ENCODE results near the gene CEP192.
A peak's percentile ranks its signal among the peaks of the same experiment; 100 is the strongest.
"Not testable (repeated sequence)": the region's sequence is repeated elsewhere in the genome, so short reads cannot be mapped to it uniquely, and the experiment has no call there.

Gene CEP192

DNA sequence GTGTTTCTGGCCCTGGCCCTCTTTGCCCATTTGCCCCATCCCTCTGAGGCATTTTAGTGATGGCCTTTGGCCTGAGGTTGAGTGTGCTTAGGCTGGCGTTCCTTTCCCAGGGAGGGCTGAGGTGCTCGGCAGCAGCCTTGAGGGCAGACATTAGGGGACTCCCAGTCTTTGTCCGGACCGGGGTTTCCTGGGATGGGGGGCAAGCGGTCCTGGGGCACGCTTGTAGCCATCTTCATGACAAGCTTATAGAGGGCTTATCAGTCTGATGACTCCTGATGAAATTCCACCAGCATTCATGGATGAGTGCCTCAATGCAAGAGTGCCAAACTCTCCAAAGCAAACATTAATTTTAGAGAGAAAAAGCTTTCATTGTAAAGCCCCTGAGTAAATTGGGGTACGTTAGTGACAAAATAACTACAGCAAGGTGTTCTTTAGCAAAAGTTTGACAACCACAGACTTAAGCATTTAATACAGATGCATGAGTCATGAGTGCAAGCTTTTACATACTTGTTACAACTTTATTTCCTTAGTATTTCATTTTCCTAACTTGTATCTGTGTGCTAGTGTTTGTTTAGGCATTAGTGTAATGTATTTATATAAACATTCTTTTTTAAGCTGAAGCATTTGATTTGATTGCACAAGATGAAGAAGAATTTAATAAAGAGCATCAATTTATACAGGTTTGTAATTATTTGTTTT is 45.6 kb downstream of the CEP192 start:
- ATAC-seq (no peak), DNase-seq (no peak)
- Mint-ChIP-seq H3K9me3 (no peaks in the 10 kb centered on the region), H3K4me3 (no peak overlapping the region), H3K27me3 (no peaks in the 10 kb centered on the region), H3K4me1 (peaks cover 18% of the 10 kb centered on the region), H3K27ac (no peak overlapping the region)

DNA sequence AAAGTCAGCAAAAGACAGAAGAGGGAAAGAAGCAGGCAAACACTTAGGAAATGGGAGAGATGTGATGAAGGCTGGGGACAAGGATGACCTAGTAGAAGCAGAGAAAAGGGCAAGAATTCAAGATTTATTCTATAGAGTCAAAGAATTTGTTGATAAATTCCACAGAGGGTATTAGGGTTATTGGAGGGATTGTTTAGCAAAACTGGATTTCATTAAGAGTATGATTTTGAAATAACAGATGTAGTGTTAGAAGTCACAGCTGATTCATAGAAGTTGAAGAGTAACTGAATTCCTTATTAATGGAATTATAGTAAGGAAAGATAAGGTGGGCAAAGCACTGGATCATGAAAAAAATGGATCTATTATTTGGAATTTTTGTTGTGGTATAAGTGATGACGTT is 48.6 kb downstream of the CEP192 start:
- ATAC-seq (no peak), DNase-seq (no peak)
- H3K4me1 Mint-ChIP-seq = peaks cover 12% of the 10 kb centered on the region
- no peak overlapping the region for H3K27ac Mint-ChIP-seq
- H3K27me3 Mint-ChIP-seq = no peaks in the 10 kb centered on the region
- H3K9me3 Mint-ChIP-seq = no peaks in the 10 kb centered on the region
- no peak overlapping the region for H3K4me3 Mint-ChIP-seq

DNA sequence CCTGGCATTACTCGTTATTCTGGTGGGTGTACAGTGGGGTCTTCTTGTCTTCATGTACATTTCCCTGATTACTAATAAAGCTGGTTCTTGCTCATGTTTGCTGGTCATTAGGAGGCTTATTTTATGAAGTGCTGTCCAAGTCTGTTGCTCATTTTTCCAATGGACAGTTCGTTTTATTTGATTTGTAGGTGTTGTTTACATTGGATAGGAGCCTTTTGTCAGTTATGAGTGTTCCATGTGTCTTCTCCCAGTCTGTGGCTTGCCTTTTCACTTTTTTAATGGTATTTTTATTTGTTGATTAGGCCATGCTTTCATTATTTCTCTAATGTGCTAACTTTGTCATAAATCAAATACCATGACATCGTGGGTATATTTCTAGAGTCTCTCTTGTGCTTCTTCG is 51.9 kb downstream of the CEP192 start:
- peaks cover 17% of the 10 kb centered on the region for H3K4me1 Mint-ChIP-seq
- H3K4me3 Mint-ChIP-seq = no peak overlapping the region
- ATAC-seq (no peak), DNase-seq (no peak)
- no peak overlapping the region for H3K27ac Mint-ChIP-seq
- no peaks in the 10 kb centered on the region for H3K9me3 Mint-ChIP-seq
- no peaks in the 10 kb centered on the region for H3K27me3 Mint-ChIP-seq

DNA sequence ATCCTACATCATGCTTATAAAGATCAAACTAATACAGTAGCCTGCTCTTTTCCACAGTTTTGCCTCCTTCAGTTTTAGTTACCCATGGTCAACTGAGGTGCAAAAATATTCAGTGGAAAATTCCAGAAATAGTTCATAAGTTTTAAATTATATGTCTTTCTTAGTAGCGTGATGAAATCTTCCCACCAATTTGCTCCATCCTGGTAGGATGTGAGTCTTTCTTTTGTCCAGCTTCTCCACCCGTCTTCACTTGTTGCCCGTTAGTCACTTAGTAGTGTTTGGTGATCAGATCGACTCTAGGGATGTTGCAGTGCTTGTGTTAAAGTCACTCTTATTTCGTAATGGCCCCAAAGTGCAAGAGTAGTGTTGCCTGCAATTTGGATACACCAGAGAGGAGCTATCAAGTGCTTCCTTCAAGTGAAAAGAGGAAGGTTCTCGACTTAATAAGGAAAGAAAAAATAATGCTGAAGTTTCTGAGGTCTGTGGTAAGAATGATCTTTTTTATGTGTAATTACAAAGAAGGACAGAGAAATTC is 57.0 kb downstream of the CEP192 start:
- DNase-seq (no peak), ATAC-seq (no peak)
- no peak overlapping the region for H3K27ac Mint-ChIP-seq
- H3K9me3 Mint-ChIP-seq = no peaks in the 10 kb centered on the region
- H3K27me3 Mint-ChIP-seq = no peaks in the 10 kb centered on the region
- H3K4me1 Mint-ChIP-seq = peaks cover 11% of the 10 kb centered on the region
- no peak overlapping the region for H3K4me3 Mint-ChIP-seq

DNA sequence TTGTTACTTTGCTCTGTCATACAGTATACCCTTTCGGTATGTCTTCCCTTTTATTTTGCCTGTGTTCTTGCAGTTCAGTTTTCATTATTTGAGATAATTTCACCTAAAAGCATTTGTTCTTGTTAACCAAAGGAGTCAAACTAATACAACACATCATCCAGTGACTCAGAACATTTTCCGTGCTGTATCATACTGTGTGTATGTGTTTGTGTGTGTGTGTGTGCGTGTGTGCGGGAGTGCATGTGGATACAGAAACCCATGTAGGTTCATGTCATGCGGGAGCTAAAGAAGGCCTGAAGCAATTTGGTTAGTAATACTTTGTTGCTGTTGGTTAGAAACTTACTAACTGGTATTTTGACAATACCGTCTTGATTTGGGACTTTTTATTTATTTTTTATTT is 60.0 kb downstream of the CEP192 start:
- Mint-ChIP-seq H3K9me3 (no peaks in the 10 kb centered on the region), H3K27me3 (no peaks in the 10 kb centered on the region), H3K27ac (no peak overlapping the region), H3K4me3 (no peak overlapping the region), H3K4me1 (peaks cover 6% of the 10 kb centered on the region)
- no peak for DNase-seq
- ATAC-seq = no peak

DNA sequence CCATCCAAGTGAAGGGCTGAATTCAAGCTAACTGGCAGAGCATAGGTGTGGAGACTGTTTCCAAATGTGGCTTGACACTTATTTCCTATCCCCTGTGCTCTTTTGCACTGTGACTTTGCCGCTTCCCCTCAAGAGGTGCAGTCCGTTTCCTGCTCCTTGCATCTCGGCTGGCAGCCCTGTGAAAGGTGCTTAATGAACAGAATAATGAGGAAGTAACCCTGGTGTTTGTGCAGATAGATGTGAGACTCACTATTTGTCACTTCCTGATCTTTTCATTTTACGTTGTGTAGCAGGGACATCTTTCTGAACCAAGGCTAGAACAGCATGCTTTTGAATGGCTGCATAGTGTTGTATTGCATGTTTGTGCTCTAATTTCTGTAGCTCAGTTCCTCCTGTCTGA is 60.8 kb downstream of the CEP192 start:
- DNase-seq (no peak), ATAC-seq (no peak)
- no peaks in the 10 kb centered on the region for H3K9me3 Mint-ChIP-seq
- H3K27me3 Mint-ChIP-seq = no peaks in the 10 kb centered on the region
- H3K4me3 Mint-ChIP-seq = no peak overlapping the region
- no peak overlapping the region for H3K27ac Mint-ChIP-seq
- peaks cover 6% of the 10 kb centered on the region for H3K4me1 Mint-ChIP-seq

DNA sequence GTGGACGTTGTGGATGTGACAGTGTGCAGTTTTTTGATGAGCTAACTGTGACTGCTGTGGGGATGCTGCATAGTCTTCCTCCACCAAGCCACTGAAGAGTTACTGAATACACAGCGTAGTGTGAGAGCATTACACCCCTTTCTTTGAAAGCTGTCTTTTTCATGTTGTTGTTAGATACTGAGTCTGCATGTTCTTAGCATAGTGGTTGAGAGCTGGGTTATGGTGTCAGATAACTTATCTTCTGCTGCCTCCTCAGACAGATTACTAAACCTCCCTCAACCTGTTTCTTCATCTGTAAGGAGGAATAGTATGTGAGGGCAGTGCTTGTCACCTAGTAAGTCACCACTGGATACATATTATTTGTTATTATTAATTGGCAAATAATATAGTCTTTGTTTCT is 63.2 kb downstream of the CEP192 start:
- Mint-ChIP-seq H3K4me3 (no peak overlapping the region), H3K4me1 (peaks cover 6% of the 10 kb centered on the region), H3K27me3 (no peaks in the 10 kb centered on the region), H3K27ac (no peak overlapping the region), H3K9me3 (no peaks in the 10 kb centered on the region)
- ATAC-seq (no peak), DNase-seq (no peak)

DNA sequence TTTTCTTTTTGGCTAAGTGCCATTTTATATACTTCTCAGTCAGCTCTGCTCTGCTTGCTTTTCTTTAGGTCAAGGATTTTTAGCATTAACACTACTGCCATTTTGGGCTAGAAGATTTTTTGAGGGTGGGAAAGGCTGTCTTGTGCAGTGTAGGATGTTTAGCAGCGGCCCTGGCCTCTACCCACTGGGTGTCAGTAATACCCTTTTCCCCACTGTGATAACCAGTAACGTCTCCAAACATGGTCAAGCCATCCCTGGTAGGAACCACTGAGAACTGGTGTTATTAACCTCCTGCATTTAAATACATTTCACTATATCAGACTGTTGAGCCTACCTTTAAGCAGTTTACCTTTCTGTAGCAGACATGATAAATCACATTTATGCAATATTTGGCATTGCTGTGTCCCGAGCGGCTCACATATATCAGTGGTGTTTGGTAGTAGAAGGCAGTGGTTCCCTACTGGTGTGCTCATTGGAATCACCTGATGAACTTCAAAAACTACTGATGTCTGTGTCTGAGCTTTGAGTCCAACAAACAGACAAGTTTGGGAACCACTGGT is 70.5 kb downstream of the CEP192 start:
- Mint-ChIP-seq H3K4me3 (no peak overlapping the region), H3K27ac (no peak overlapping the region), H3K9me3 (no peaks in the 10 kb centered on the region), H3K4me1 (peaks cover 5% of the 10 kb centered on the region), H3K27me3 (no peaks in the 10 kb centered on the region)
- DNase-seq = no peak
- no peak for ATAC-seq

DNA sequence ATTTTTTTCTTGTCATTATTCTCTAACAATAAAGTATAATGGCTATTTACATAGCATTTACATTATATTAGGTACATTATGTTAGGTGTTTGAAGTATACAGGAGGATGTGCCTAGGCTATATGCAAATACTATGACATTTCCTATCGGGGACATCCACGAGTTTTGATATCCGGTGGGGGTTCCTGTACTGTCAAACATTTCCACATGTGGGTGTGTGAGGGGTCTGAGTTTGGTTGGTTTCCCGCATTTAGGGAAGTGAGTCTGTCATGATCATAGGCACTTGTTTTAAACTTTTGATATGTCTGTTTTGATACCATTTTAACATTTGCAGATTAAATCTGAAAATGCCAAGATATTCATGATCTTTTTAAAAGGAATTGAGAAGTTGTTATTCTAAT is 76.0 kb downstream of the CEP192 start:
- peak; percentile 83 for ATAC-seq

DNA sequence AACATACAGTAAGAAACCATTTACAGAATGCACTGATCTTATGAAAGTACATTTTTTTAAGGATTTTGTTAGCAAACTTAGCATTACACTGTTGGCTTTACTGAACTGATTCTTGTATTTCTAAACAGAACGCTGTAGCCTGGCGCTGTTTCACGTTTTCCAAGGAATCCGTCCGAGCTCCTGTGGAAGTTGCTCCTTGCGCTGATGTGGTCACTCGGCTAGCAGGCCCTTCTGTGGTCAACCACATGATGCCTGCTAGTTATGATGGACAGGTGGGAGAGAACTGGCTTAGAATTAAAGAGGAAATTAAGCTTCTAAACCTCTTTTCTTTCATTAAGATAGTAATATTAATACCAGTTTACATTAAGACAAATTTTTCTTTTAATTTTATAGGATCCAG is 76.8 kb downstream of the CEP192 start:
- Mint-ChIP-seq H3K27ac (no peak overlapping the region), H3K4me1 (peaks cover 12% of the 10 kb centered on the region), H3K27me3 (no peaks in the 10 kb centered on the region), H3K9me3 (no peaks in the 10 kb centered on the region), H3K4me3 (no peak overlapping the region)
- ATAC-seq = no peak
- DNase-seq = no peak

More for the DNA sequence above, 76.0 kb downstream of the CEP192 start:
- peak overlapping the region; percentile 34 to 48 for H3K27ac Mint-ChIP-seq
- no peaks in the 10 kb centered on the region for H3K27me3 Mint-ChIP-seq
- H3K9me3 Mint-ChIP-seq = no peaks in the 10 kb centered on the region
- DNase-seq = peak in 1 of 2 donors; percentile 21
- H3K4me3 Mint-ChIP-seq = no peak overlapping the region
- peaks cover 12% of the 10 kb centered on the region for H3K4me1 Mint-ChIP-seq

DNA sequence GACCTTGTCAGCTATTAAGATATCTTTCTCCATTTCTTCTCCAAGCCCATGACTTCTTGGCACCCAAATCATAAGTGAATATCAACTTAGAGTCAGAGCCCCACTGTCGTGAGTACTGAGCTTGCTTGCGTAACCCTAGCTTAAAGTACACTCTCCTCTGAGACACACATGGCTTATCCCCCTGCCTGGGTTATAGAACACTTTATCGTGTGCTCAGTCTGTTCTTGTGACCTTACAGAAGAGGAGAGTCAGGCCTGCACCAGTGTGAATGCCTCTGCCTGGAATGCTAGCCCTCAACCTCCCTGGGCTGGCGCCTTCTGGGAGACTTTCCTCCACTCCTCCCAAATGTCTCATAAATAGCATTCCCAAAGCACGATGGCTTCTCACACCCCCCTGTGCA is 79.3 kb downstream of the CEP192 start:
- ATAC-seq = no peak
- H3K4me3 Mint-ChIP-seq = no peak overlapping the region
- H3K27me3 Mint-ChIP-seq = no peaks in the 10 kb centered on the region
- H3K9me3 Mint-ChIP-seq = no peaks in the 10 kb centered on the region
- no peak for DNase-seq
- no peak overlapping the region for H3K27ac Mint-ChIP-seq
- H3K4me1 Mint-ChIP-seq = peaks cover 12% of the 10 kb centered on the region

DNA sequence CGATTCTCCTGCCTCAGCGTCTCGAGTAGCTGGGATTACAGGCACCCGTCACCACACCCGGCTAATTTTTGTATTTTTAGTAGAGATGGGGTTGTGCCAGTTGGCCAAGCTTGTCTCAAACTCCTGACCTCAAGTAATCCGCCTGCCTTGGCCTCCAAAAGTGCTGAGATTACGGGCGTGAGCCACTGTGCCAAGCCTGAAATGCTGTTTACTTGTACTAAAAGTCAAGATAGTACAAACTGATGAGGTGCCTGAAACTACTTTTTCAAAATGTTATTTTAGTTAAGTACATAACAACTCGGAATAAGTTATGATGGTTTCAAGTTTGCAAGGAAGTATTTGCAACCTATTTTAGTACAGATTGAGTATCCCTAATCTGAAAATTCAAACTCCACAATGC is 85.7 kb downstream of the CEP192 start:
- Mint-ChIP-seq H3K27ac (no peak overlapping the region), H3K4me1 (no peaks in the 10 kb centered on the region), H3K9me3 (peaks cover 5 to 18% of the 10 kb centered on the region in 2 donors), H3K27me3 (no peaks in the 10 kb centered on the region), H3K4me3 (no peak overlapping the region)
- ATAC-seq (no peak), DNase-seq (no peak)

DNA sequence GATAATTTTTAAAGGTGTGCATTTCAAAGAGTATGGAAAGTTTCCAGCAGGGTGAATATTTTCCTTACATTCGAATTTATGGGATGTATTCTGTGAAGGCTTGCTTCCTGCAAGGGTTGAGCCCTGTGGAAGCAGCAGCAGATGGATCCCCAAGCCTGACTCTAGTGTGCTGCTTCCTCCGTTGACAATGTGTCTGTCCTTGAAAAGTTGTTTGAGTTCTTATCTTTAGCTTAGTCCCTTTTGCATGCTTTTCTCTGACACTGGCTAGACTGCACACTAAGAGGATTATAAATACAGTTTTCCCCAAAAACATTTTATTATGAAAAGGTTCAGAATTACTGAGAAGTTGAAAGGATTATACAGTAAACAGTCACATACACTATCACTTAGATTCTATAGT is 86.3 kb downstream of the CEP192 start:
- Mint-ChIP-seq H3K9me3 (peaks cover 5 to 24% of the 10 kb centered on the region in 2 donors), H3K4me1 (no peaks in the 10 kb centered on the region), H3K27me3 (no peaks in the 10 kb centered on the region), H3K4me3 (no peak overlapping the region), H3K27ac (no peak overlapping the region)
- ATAC-seq = no peak
- no peak for DNase-seq

DNA sequence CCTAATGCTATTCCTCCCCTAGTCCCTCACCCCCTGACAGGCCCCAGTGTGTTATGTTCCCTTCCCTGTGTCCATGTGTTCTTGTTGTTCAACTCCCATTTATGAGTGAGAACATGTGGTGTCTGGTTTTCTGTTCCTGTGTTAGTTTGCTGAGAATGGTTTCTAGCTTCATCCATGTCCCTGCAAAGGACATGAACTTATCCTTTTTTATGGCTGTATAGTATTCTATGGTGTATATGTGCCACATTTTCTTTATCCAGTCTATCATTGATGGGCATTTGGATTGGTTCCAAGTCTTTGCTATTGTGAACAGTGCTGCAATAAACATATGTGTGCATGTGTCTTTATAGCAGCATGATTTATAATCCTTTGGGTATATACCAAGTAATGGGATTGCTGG is 86.9 kb downstream of the CEP192 start:
- H3K9me3 Mint-ChIP-seq = peaks cover 5 to 26% of the 10 kb centered on the region in 2 donors
- not testable (repeated sequence) for ATAC-seq, H3K4me3 Mint-ChIP-seq, H3K27ac Mint-ChIP-seq, H3K27me3 Mint-ChIP-seq, H3K4me1 Mint-ChIP-seq, DNase-seq

DNA sequence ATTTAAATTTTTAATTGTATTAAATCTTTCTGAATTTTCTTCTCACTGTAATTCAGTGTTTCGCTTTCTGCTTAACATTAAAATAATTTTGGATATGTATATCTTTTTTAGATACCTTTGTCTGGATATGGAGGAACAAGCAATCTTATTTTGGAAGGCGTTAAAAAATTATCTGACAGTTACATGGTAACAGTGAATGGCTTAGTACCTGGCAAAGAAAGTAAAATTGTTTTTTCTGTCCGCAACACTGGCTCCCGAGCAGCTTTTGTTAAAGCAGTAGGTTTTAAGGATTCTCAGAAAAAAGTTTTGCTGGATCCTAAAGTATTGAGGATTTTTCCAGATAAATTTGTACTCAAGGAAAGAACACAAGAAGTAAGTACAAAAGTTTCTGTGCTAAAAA is 95.7 kb downstream of the CEP192 start:
- Mint-ChIP-seq H3K4me3 (no peak overlapping the region), H3K4me1 (no peaks in the 10 kb centered on the region), H3K27me3 (no peaks in the 10 kb centered on the region), H3K9me3 (peaks cover 0 to 8% of the 10 kb centered on the region in 2 donors), H3K27ac (no peak overlapping the region)
- ATAC-seq (no peak), DNase-seq (no peak)

DNA sequence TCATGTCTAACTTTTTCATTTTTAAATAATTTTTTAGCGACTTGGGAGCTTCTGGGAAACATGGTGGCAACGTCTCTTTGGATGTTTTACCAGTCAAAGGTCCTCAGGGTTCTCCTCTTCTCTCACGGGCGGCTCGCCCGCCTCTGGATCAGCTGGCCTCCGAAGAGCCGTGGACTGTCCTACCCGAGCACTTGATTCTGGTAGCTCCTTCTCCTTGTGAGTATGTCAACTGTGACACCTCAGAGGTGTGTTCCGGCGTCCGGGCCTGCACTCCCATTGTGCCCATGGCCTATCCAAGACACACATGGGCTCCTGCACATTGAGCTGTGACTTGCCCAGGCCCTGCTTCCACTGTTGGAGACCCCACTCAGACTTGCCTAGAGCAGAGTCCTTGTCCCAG is 104.3 kb downstream of the CEP192 start:
- Mint-ChIP-seq H3K27ac (no peak overlapping the region), H3K27me3 (no peaks in the 10 kb centered on the region), H3K9me3 (no peaks in the 10 kb centered on the region), H3K4me1 (no peaks in the 10 kb centered on the region), H3K4me3 (no peak overlapping the region)
- DNase-seq (no peak), ATAC-seq (no peak)

DNA sequence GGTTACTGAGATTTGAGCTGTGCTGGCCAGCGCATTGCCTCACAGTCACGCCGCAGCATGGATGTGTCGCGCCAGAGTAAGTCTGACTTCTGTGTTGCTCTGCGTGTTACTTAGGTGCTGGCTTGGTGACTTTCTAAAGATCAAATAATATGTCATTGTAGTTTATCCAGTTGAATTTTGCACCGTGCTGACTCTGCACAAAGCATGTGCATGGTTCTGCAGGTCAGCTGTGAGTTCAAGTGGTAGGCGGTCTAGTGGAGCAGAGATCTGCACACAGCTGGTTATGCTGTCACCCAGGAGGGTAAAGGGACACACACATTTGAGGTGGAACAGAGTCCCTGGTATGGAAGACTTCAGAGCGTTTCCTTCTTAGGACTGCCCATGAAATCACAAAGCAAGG is 105.1 kb downstream of the CEP192 start:
- no peaks in the 10 kb centered on the region for H3K9me3 Mint-ChIP-seq
- H3K27ac Mint-ChIP-seq = peak overlapping the region in 1 of 2 donors; percentile 12
- no peak for ATAC-seq
- H3K4me1 Mint-ChIP-seq = no peaks in the 10 kb centered on the region
- H3K27me3 Mint-ChIP-seq = no peaks in the 10 kb centered on the region
- no peak for DNase-seq
- H3K4me3 Mint-ChIP-seq = no peak overlapping the region

Measured in stimulated activated naive CD8-positive, alpha-beta T cell treated with anti-CD3 and anti-CD28 coated beads, Interleukin-15, amount 100 ng/mL, for 72 hours (primary cell).